NB4 (cell line): ENCODE measurements around the gene HSPG2.

Experiments used
- DNase-seq: peaks from one replicate; pipeline ENCODE4 v3.0.0; 2010; ENCODE audit warnings: low read depth
- H3K4me3 ChIP-seq: one replicate; pipeline ENCODE4 v1.5.1; 2011; ENCODE audit warnings: mild to moderate bottlenecking, low read depth, low read length, moderate library complexity
- CTCF ChIP-seq: IDR thresholded peaks from one replicate; pipeline ENCODE4 v1.5.1; 2012; ENCODE audit warnings: low read depth, low read length
- MAX ChIP-seq: IDR thresholded peaks from 2 replicates; pipeline ENCODE4 v1.6.1; 2011; ENCODE audit warnings: low read depth, low read length
- MYC ChIP-seq: IDR thresholded peaks from 2 replicates; pipeline ENCODE4 v1.6.1; 2011; ENCODE audit warnings: low read depth, low read length
- POLR2A ChIP-seq: IDR thresholded peaks from 2 replicates; pipeline ENCODE4 v1.6.1; 2011; ENCODE audit warnings: mild to moderate bottlenecking; ENCODE audit not compliant: insufficient read length; ENCODE audit errors: extremely low read depth

HSPG2 gene

GRCh38 chr1:21881250-21881649 is 55.9 kb downstream of the HSPG2 start:
- no peak for DNase-seq
- H3K4me3 ChIP-seq = no peak overlapping the region
- no peak for TF ChIP-seq MYC
- no peak for TF ChIP-seq CTCF
- TF ChIP-seq MAX = no peak
- TF ChIP-seq POLR2A = no peak

- H3K4me3 ChIP-seq = no peak overlapping the region
- no peak for DNase-seq
- no peak for TF ChIP-seq MAX
Measured at GRCh38 chr1:21880619-21880970, 56.5 kb downstream of the HSPG2 start.

- no peak overlapping the region for H3K4me3 ChIP-seq
- no peak for TF ChIP-seq MYC
- no peak for TF ChIP-seq MAX
- TF ChIP-seq POLR2A = no peak
- no peak for TF ChIP-seq CTCF
- DNase-seq = no peak
Measured at GRCh38 chr1:21879928-21880618, 57.0 kb downstream of the HSPG2 start.

- no peak for TF ChIP-seq CTCF
- TF ChIP-seq POLR2A = no peak
- TF ChIP-seq MAX = no peak
- TF ChIP-seq MYC = no peak
- H3K4me3 ChIP-seq = no peak overlapping the region
- DNase-seq = no peak
Measured at GRCh38 chr1:21878840-21879478, 58.2 kb downstream of the HSPG2 start.

- TF ChIP-seq CTCF (no peak), MAX (no peak), POLR2A (no peak), MYC (no peak)
- no peak overlapping the region for H3K4me3 ChIP-seq
- no peak for DNase-seq
Measured at GRCh38 chr1:21878009-21878773, 58.9 kb downstream of the HSPG2 start.

- TF ChIP-seq MAX = no peak
- no peak for TF ChIP-seq MYC
- TF ChIP-seq CTCF = no peak
- TF ChIP-seq POLR2A = no peak
Measured at GRCh38 chr1:21876267-21876666, 60.8 kb downstream of the HSPG2 start.

More at GRCh38 chr1:21876267-21876666, 60.8 kb downstream of the HSPG2 start:
- DNase-seq = no peak
- no peak overlapping the region for H3K4me3 ChIP-seq
